ENCODE results near the gene ARHGAP15.

The ARHGAP15 gene

GRCh38 chr2:143702931-143703330, 573.7 kb downstream of the ARHGAP15 start:
- no peak for DNase-seq

- no peak for DNase-seq
Observed at GRCh38 chr2:143704451-143705106, 575.4 kb downstream of the ARHGAP15 start.

GRCh38 chr2:143705108-143705707, 576.0 kb downstream of the ARHGAP15 start:
- DNase-seq = no peak

GRCh38 chr2:143706354-143706753, 577.1 kb downstream of the ARHGAP15 start:
- no peak for DNase-seq

- DNase-seq = no peak
Observed at GRCh38 chr2:143708682-143709081, 579.5 kb downstream of the ARHGAP15 start.

GRCh38 chr2:143710196-143710595, 581.0 kb downstream of the ARHGAP15 start:
- DNase-seq = no peak

- DNase-seq = no peak
Observed at GRCh38 chr2:143710879-143711278, 581.7 kb downstream of the ARHGAP15 start.

GRCh38 chr2:143716522-143716921, 587.3 kb downstream of the ARHGAP15 start:
- no peak for DNase-seq

GRCh38 chr2:143717053-143717452, 587.8 kb downstream of the ARHGAP15 start:
- no peak for DNase-seq

- DNase-seq = no peak
Observed at GRCh38 chr2:143717536-143718168, 588.4 kb downstream of the ARHGAP15 start.

- no peak for DNase-seq
Observed at GRCh38 chr2:143718745-143719144, 589.5 kb downstream of the ARHGAP15 start.

- DNase-seq = no peak
Observed at GRCh38 chr2:143719406-143719805, 590.2 kb downstream of the ARHGAP15 start.

- no peak for DNase-seq
Observed at GRCh38 chr2:143720095-143720664, 591.0 kb downstream of the ARHGAP15 start.

- DNase-seq = no peak
Observed at GRCh38 chr2:143725400-143725799, 596.2 kb downstream of the ARHGAP15 start.

- no peak for DNase-seq
Observed at GRCh38 chr2:143726151-143726845, 597.1 kb downstream of the ARHGAP15 start.

GRCh38 chr2:143728498-143728897, 599.3 kb downstream of the ARHGAP15 start:
- DNase-seq = no peak

- DNase-seq = no peak
Observed at GRCh38 chr2:143729296-143729814, 600.1 kb downstream of the ARHGAP15 start.

- DNase-seq = no peak
Observed at GRCh38 chr2:143730155-143730952, 601.1 kb downstream of the ARHGAP15 start.

GRCh38 chr2:143730953-143731260, 601.7 kb downstream of the ARHGAP15 start:
- no peak for DNase-seq

- DNase-seq = no peak
Observed at GRCh38 chr2:143732076-143732475, 602.9 kb downstream of the ARHGAP15 start.

- DNase-seq = no peak
Observed at GRCh38 chr2:143732871-143733270, 603.7 kb downstream of the ARHGAP15 start.

- DNase-seq = no peak
Observed at GRCh38 chr2:143734507-143734906, 605.3 kb downstream of the ARHGAP15 start.

Measured in midbrain (tissue), 1 donor.